Activated CD4-positive, alpha-beta T cell treated with anti-CD3 and anti-CD28 coated beads, Interleukin-10, Interleukin-2, amounts not matched to agents 100 ng/mL and 50 ng/mL, durations not matched to agents 16 hours and 8 hours (primary cell): Measurements from ENCODE around the gene STXBP2.
A peak's percentile ranks its signal among the peaks of the same experiment; 100 is the strongest.

Source experiments
- DNase-seq: peaks from one replicate; pipeline ENCODE4 v3.0.0-alpha.2; 2020

The STXBP2 gene

DNA sequence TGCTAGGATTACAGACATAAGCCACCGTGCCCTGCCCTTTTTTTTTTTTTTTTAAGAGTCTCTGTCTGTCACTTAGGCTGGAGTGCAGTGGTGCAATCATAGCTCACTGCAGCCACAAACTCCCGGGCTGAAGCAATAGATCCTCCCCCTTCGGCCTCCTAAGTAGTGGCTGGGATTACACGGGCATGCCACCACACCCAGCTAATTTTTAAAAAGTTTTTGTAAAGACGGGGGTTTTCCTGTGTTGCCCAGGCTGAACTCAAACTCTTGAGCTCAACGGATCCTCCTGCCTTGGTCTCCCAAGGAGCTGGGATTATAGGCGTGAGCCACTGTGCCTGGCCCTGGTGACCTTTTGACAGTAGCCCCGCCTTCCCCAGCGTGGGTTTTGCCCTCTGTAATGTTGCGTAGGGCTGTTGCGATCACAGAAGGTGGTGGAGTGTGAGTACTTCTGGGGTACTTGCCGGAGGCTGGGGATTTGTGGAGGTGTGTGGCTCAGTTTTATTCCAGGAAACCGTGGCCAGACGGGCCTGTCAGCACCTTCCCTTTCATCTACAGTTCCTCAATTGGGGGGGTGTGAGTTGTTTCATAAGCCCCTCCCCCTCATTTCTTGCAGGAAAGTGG is 20.3 kb downstream of the STXBP2 start:
- DNase-seq, result no peak

- DNase-seq, result peak; percentile 72
Observed at GRCh38 chr19:7658219-7658686, 21.3 kb downstream of the STXBP2 start.

DNA sequence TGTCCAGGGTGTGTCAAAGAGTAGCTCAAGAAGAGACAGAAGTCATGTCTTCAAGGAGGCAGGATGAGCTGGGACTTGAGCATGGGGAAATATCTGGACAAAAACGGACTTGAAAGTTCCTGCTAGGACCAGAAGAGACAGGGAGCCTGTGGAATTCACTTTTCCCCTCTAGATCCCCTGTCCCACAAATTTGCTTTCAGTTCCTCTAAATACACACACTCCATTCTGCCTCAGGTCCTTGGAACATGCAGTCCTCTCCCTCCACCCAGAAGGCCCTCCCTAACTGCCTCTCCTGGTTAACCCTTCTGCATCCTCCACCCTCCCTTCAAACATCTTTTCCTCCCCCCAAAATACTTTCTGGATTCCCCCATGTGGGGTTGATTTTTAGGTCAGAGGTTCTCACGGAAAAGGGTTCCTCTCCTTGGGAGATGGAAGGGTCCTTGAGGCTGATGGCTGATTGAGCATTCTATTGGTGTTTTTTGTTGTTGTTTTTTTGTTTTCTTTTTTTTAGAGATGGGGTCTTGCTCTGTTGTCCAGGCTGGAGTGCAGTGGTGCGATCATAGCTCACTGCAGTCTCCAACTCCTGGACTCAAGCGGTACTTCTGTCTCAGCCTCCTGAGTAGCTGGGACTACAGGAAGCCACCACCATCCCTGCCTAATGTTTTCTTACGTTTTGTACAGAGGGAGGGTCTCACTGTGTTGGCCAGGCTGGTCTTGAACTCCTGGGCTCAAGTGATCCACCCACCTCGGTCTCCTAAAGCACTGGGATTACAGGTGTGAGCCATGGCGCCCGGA is 25.0 kb downstream of the STXBP2 start:
- no peak for DNase-seq

GRCh38 chr19:7662657-7663056 is 25.7 kb downstream of the STXBP2 start:
- no peak for DNase-seq

DNA sequence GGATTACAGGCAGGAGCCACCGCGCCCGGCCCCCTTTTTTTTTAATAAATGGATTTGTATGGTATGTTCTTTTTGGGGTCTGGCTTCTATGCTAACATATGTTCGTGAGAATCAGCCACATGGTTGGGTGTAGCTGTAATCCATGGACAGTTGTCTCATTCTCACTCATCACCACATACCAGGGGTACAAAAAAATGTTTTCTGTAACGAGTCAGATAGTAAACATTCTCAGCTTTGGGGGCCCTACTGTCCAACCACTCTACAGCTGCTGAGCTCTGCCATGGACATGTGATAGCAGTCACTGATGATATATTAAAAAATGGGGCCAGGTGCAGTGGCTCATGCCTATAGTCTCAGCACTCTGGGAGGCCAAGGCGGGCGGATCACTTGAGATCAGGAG is 26.8 kb downstream of the STXBP2 start:
- no peak for DNase-seq

- DNase-seq, result no peak
Observed at GRCh38 chr19:7665076-7665475, 28.2 kb downstream of the STXBP2 start.

GRCh38 chr19:7668842-7669241 is 31.9 kb downstream of the STXBP2 start, which contains the start of gene RETN:
RETN (plus strand) TSS chr19:7669049; CDS start chr19:7669327, 278 bp downstream.
- no peak for DNase-seq

DNA sequence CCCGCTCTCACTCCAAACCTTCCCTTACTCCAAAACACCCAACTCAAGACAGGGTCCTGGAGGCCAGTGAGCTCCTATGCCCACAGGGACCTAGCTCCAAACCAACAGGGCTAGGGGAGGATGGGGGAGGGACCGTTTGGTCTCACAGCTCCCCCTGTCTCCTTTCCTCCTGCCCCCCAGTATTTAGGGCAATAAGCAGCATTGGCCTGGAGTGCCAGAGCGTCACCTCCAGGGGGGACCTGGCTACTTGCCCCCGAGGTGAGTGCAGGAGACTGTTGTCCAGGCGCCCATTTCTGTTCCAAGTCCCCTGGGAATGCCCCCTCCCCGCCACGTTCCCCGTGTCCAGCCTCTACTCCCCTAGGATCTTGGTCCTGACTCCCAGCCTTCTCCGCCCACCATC is 32.7 kb downstream of the STXBP2 start:
- DNase-seq, result no peak

DNA sequence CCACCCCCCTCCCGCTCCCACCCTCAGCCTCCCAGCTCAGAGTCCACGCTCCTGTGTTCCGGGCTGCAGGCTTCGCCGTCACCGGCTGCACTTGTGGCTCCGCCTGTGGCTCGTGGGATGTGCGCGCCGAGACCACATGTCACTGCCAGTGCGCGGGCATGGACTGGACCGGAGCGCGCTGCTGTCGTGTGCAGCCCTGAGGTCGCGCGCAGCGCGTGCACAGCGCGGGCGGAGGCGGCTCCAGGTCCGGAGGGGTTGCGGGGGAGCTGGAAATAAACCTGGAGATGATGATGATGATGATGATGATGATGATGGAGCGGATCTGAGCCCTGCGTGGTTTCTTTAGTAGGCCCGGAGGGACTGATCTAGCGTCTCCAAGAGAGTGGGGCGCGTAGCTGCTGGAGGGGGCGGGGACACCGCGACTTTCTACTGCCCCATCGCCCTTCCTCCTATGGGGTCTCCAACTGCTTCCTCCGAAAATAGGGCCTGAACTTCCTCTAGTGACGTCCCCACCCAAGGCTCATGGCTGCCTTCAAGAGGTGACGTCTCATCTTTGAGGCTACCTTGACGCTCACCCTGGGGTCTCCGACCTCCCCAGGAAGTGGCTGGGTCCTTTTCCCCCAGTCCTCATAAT is 33.4 kb downstream of the STXBP2 start:
- peak; percentile 12 for DNase-seq

GRCh38 chr19:7670790-7671189 is 33.9 kb downstream of the STXBP2 start:
- DNase-seq, result no peak

DNA sequence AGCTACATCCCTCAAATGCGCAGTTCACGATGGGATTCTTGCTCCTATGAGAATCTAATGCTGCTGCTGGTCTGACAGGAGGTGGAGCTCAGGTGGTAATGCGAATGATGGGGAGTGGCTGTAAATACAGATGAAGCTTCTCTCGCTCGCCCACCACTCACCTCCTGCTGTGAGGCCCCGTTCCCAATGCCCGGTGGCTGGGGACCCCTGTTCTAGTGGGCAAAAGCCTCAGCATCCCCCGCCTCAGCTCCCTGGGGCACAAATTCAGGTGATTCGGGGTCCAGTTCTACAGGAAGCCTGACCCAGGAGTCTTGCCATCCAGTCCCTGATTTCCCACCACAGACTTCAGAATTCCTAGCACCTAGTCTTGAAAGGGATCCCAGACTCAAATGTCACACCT is 35.6 kb downstream of the STXBP2 start:
- no peak for DNase-seq

GRCh38 chr19:7674010-7675005 is 37.4 kb downstream of the STXBP2 start:
- DNase-seq, result peak; percentile 47

GRCh38 chr19:7676376-7676775 is 39.5 kb downstream of the STXBP2 start:
- DNase-seq, result no peak

DNA sequence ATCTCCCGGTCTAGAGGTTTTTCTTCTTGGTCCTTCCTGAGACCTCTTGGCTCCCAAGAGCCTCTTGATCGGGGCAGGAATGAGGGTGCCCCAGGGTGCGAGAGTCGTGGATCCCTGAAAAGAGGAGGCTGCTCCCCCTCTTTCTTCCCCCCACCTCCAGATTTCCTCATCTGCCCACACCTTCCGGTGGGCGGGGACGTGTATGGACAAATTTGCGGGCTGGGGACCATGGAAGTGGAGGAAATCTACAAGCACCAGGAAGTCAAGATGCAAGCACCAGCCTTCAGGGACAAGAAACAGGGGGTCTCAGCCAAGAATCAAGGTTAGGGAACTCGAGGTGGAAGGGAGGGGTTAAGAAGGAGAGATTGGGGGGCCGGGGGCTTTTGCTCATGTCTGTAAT is 39.9 kb downstream of the STXBP2 start, which contains the start of gene MCEMP1:
TSS of gene MCEMP1 (plus strand) at position 237 of the 400 bp plus-strand sequence. CDS start at position 268, 31 bp downstream.
- no peak for DNase-seq

DNA sequence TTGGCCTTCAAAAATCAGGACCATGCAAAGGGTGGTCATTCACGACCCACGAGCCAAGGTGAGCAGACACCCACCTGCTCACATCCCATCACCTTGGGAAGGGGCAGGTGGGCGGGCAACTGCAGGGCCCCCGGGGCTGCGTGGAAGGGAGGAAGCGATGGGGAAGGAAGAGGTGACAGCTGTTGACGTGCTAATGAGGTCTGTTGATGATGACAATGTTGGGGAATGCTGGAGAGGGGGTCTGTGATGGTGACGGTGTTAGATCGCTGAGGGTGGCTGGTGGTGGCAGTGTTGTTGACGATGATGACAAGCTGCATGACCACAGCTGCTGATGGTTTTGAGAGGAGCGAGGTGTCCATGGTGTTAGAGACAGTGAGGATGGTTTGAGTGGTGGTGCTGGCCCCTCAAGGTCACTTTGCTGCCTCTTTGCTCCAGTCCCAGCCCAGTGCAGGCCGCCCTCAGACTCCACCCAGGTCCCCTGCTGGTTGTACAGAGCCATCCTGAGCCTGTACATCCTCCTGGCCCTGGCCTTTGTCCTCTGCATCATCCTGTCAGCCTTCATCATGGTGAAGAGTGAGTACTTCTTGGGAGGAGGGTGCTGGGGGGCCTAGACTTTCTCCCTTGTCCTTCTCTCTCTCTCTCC is 40.9 kb downstream of the STXBP2 start:
- no peak for DNase-seq

GRCh38 chr19:7678971-7679751 is 42.3 kb downstream of the STXBP2 start:
- DNase-seq, result peak; percentile 76

DNA sequence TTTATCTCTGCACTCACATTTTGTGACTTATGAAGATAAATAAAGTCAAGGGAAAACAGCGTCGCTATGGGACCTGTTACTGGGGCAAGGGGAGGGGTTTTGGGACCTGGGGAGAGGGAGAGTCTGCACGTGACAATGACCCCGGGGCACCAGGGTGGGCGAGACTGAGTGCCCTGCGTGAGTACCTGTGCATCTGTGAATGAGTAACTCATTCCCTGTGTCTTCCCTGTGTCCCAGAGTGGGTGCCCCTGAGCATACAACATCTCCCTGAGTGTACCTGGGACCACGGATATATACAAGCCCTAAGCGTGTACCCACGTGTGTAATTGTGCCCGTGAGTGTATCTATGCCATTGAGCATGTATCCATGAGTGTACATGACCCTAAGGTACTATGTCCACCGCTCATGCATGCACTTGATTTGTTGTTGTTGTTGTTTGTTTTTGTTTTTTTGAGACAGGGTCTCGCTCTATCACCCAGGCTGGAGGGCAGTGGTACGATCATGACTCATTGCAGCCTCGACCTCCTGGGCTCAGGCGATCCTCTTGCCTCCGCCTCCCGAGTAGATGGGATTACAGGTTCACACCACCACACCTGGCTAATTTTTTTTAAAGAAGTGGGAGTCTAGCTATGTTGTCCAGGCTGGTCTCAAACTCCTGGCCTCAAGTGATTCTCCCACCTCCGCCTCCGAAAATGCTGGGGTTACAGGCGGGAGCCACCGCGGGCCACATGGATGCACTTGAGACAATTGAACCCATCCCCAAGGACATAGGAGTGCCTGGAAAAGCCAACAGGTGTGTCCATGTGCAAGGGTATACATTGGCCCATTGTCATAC is 43.1 kb downstream of the STXBP2 start:
- no peak for DNase-seq

DNA sequence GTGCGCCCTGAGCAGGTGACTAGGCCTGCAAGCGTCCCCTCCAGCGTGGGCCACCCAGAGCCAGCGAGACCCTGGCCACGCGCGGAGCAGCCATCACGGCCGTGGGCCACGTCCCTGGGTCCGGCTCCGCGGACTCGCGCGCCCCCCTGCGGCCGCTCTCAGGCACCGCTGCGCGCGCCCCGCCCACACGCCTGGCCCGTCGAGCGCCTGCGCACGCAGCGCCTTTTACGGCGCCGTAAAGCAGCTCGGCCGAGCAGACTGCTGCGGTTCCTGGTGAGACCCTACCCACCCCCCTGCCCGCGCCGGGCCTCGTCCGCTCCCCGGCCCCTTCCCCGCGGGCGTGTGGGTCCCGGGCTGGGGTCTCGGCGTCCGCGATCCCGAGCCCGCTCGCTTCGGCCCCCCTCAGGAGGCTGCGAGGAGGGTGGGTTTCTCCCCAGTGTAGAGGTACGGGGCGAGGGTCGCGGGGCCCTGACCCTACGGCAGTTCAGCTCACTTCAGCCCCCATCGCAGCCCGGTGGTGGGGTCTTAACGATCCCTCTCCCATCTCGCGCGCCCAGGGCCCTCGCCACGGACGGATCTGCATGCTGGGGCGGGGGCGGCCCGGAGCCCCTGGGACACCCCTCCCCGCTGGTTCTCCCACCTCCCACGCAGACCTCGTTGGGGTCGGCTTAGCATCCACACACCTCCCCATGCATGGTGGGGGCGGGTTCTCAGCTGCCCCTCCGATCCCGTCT is 43.9 kb downstream of the STXBP2 start, which contains the start of gene TRAPPC5:
TSS of gene TRAPPC5 (plus strand) at position 228 of the 734 bp plus-strand sequence. CDS start 1,421 bp downstream, outside the sequence.
- DNase-seq, result peak; percentile 92
